Esophagus muscularis mucosa (tissue), 3 donors: ENCODE measurements around the gene COMTD1.

Source experiments
- CTCF ChIP-seq, 3 experiments: fragments of 200-600 bp in 2 of 3; fragments of 450-650 bp in 1 of 3; sonication (generic) in 2 of 3; IDR thresholded peaks; one replicate each; pipeline ENCODE4 v1.5.1; 2017 to 2019; ENCODE audit warnings: antibody characterized with exemption in 3 of 3, mild to moderate bottlenecking in 2 of 3, moderate library complexity in 1 of 3
- POLR2AphosphoS5 ChIP-seq, 2 donors: sonication (generic); formaldehyde crosslinking; IDR thresholded peaks; one replicate each; pipeline ENCODE4 v1.6.1; 2017; ENCODE audit warnings: antibody characterized with exemption in 2 of 2

- TF ChIP-seq CTCF (IDR thresholded peaks at IDR 0.05) = no peak
- no peak for TF ChIP-seq POLR2AphosphoS5 (IDR thresholded peaks at IDR 0.05)
Measured at GRCh38 chr10:75234683-75235374, 928 bp downstream of the COMTD1 start.
